ENCODE results near the gene USHBP1.
A peak's percentile ranks its signal among the peaks of the same experiment; 100 is the strongest.

USHBP1 gene

GRCh38 chr19:17240062-17240752, 24.3 kb downstream of the USHBP1 start:
- no peak for FAIRE-seq
- DNase-seq (ENCODE audit: low spot score), result no peak

GRCh38 chr19:17237747-17238706, 26.5 kb downstream of the USHBP1 start:
- FAIRE-seq (no peak), DNase-seq (ENCODE audit: low spot score) (no peak)

GRCh38 chr19:17236811-17237543, 27.6 kb downstream of the USHBP1 start:
- FAIRE-seq (no peak), DNase-seq (ENCODE audit: low spot score) (no peak)

GRCh38 chr19:17235971-17236777, 28.4 kb downstream of the USHBP1 start:
- no peak for DNase-seq (ENCODE audit: low spot score)
- no peak for FAIRE-seq

GRCh38 chr19:17235300-17235970, 29.1 kb downstream of the USHBP1 start:
- DNase-seq (ENCODE audit: low spot score) (peak; percentile 40), FAIRE-seq (no peak)

GRCh38 chr19:17234911-17235299, 29.6 kb downstream of the USHBP1 start:
- DNase-seq (ENCODE audit: low spot score) (no peak), FAIRE-seq (no peak)

GRCh38 chr19:17232258-17232657, 32.3 kb downstream of the USHBP1 start:
- DNase-seq (ENCODE audit: low spot score), result no peak
- no peak for FAIRE-seq

GRCh38 chr19:17229890-17230289, 34.7 kb downstream of the USHBP1 start:
- DNase-seq (ENCODE audit: low spot score) (no peak), FAIRE-seq (no peak)

GRCh38 chr19:17227798-17228367, 36.7 kb downstream of the USHBP1 start:
- no peak for FAIRE-seq
- no peak for DNase-seq (ENCODE audit: low spot score)

- peak; percentile 82 for FAIRE-seq
Observed at GRCh38 chr19:17226002-17226933, 38.3 kb downstream of the USHBP1 start, which contains the start of gene OCEL1. TSS of gene OCEL1 (plus strand) at chr19:17226226. CDS start at chr19:17226248, 22 bp downstream.

GRCh38 chr19:17225053-17225452, 39.5 kb downstream of the USHBP1 start:
- FAIRE-seq (no peak), DNase-seq (ENCODE audit: low spot score) (no peak)

More at GRCh38 chr19:17226002-17226933, 38.3 kb downstream of the USHBP1 start, which contains the start of gene OCEL1:
- peak; percentile 97 for DNase-seq (ENCODE audit: low spot score)

GRCh38 chr19:17220207-17220758, 44.3 kb downstream of the USHBP1 start:
- no peak for FAIRE-seq

GRCh38 chr19:17219286-17219685, 45.3 kb downstream of the USHBP1 start:
- no peak for FAIRE-seq
- DNase-seq (ENCODE audit: low spot score), result no peak

More at GRCh38 chr19:17220207-17220758, 44.3 kb downstream of the USHBP1 start:
- peak; percentile 23 for DNase-seq (ENCODE audit: low spot score)

GRCh38 chr19:17216058-17216670, 48.4 kb downstream of the USHBP1 start:
- FAIRE-seq (no peak), DNase-seq (ENCODE audit: low spot score) (no peak)

GRCh38 chr19:17215127-17215971, 49.2 kb downstream of the USHBP1 start, which contains the start of gene USE1:
TSS of gene USE1 (plus strand) at chr19:17215357. CDS start at chr19:17215406, 49 bp downstream.
- peak; percentile 17 for FAIRE-seq

GRCh38 chr19:17214508-17215126, 49.9 kb downstream of the USHBP1 start:
- no peak for DNase-seq (ENCODE audit: low spot score)
- no peak for FAIRE-seq

More at GRCh38 chr19:17215127-17215971, 49.2 kb downstream of the USHBP1 start, which contains the start of gene USE1:
- DNase-seq (ENCODE audit: low spot score), result peak; percentile 77
